Stomach (tissue), 4 donors: ENCODE results near the gene EIF4EBP3.

Source experiments
- CTCF ChIP-seq, 7 experiments: fragments of 450-650 bp in 4 of 7; fragments of 200-600 bp in 3 of 7; sonication (generic) in 3 of 7; IDR thresholded peaks; one replicate each; pipeline ENCODE4 v1.5.1; 2016 to 2019; ENCODE audit warnings: antibody characterized with exemption in 7 of 7, control low read depth in 2 of 7, mild to moderate bottlenecking in 1 of 7
- EP300 ChIP-seq: sonication (generic); formaldehyde crosslinking; IDR thresholded peaks from one replicate; pipeline ENCODE4 v1.6.1; 2017; ENCODE audit warnings: antibody characterized with exemption
- POLR2A ChIP-seq, 4 donors: fragments of 450-650 bp; IDR thresholded peaks; one replicate each; pipeline ENCODE4 v1.6.1; 2016; ENCODE audit warnings: antibody characterized with exemption in 4 of 4, control low read depth in 2 of 4, mild to moderate bottlenecking in 1 of 4, moderate library complexity in 1 of 4

- TF ChIP-seq EP300, result no peak
- TF ChIP-seq POLR2A (IDR thresholded peaks at IDR 0.05), result no peak
- no peak for TF ChIP-seq CTCF (IDR thresholded peaks at IDR 0.05)
Measured at GRCh38 chr5:140563596-140563995, 16.1 kb downstream of the EIF4EBP3 start.
